Endodermal cell (in vitro differentiated cells): Measurements from ENCODE around the gene BSDC1. TPM values are rescaled to one million over a fixed set of nuclear protein-coding genes. Genes with fewer than 3 reads are reported as not detected.

Experiments
- DNase-seq: peaks from one replicate; pipeline ENCODE4 v3.0.0-alpha.2; 2017
- H3K27ac ChIP-seq: 2 replicates; pipeline ENCODE4 v1.5.1; 2013; ENCODE audit warnings: mild to moderate bottlenecking, low read depth, low read length, moderate library complexity
- H3K27me3 ChIP-seq: 2 replicates; pipeline ENCODE4 v1.6.1; 2013; ENCODE audit warnings: mild to moderate bottlenecking, low read length, moderate library complexity; ENCODE audit not compliant: insufficient read depth, control insufficient read depth, poor library complexity, severe bottlenecking
- H3K36me3 ChIP-seq: 2 replicates; pipeline ENCODE4 v1.7.0; 2013; ENCODE audit warnings: mild to moderate bottlenecking, low read length, moderate library complexity; ENCODE audit not compliant: control insufficient read depth, insufficient read depth
- H3K4me1 ChIP-seq: one replicate; pipeline ENCODE4 v1.7.0; 2013; ENCODE audit warnings: low read length; ENCODE audit not compliant: control insufficient read depth, insufficient read depth
- H3K4me3 ChIP-seq: 2 replicates; pipeline ENCODE4 v1.5.1; 2013; ENCODE audit warnings: mild to moderate bottlenecking, low read length, moderate library complexity
- H3K9ac ChIP-seq: 2 replicates; pipeline ENCODE4 v1.6.1; 2013; ENCODE audit warnings: mild to moderate bottlenecking, low read length, moderate library complexity; ENCODE audit not compliant: poor library complexity, severe bottlenecking; ENCODE audit errors: extremely low read depth
- H3K9me3 ChIP-seq: 2 replicates; pipeline ENCODE4 v1.6.1; 2013; ENCODE audit warnings: mild to moderate bottlenecking, low read length, moderate library complexity; ENCODE audit not compliant: control insufficient read depth
- H3K27ac Mint-ChIP-seq: 2 replicates; pipeline ENCODE4 v1.8.0; 2020; ENCODE audit warnings: mixed read lengths
- H3K27me3 Mint-ChIP-seq: 2 replicates; pipeline ENCODE4 v1.8.0; 2021; ENCODE audit warnings: mild to moderate bottlenecking, mixed read lengths; ENCODE audit not compliant: insufficient read depth
- H3K36me3 Mint-ChIP-seq: 2 replicates; pipeline ENCODE4 v1.8.0; 2020; ENCODE audit warnings: low read depth, mixed read lengths
- H3K4me1 Mint-ChIP-seq: 2 replicates; pipeline ENCODE4 v1.8.0; 2020; ENCODE audit warnings: mixed read lengths
- H3K4me3 Mint-ChIP-seq: 2 replicates; pipeline ENCODE4 v1.8.0; 2020; ENCODE audit warnings: mild to moderate bottlenecking, moderate library complexity, mixed read lengths
- H3K9me3 Mint-ChIP-seq: 2 replicates; pipeline ENCODE4 v1.8.0; 2020; ENCODE audit warnings: mild to moderate bottlenecking, mixed read lengths
- WGBS, 2 experiments: methylation state at CpG; one replicate each; pipeline versions ENCODE4 v1.1.5 to v1.1.7; 2013; ENCODE audit warnings: missing lambda C conversion rate in 2 of 2, mixed read lengths in 1 of 2; ENCODE audit not compliant: insufficient coverage in 1 of 2, insufficient read length in 1 of 2; 5-methylcytosine and 5-hydroxymethylcytosine counted together
- total RNA-seq, 2 donors: library from RNA; stranded (reverse); fragmentation: NEBNext Ultra II Directional in 1 of 2; extraction: Animal tissue kit (Norgen Biotek cat#: 25700) in 1 of 2; gene quantifications; 2 replicates in 1 of 2; 3 replicates in 1 of 2; pipeline ENCODE4 v1.2.1, GENCODE V29; 2021
- TF ChIP-seq, protein P1 (sequence below): fragments of 200-600 bp; sonication (generic); conservative IDR thresholded peaks from 2 replicates; pipeline ENCODE4 v1.5.0; 2021; ENCODE audit warnings: antibody characterized with exemption, mild to moderate bottlenecking

BSDC1 gene
- total RNA-seq, 2 donors from 2014 or later = 61.7 to 68.3 TPM

DNA sequence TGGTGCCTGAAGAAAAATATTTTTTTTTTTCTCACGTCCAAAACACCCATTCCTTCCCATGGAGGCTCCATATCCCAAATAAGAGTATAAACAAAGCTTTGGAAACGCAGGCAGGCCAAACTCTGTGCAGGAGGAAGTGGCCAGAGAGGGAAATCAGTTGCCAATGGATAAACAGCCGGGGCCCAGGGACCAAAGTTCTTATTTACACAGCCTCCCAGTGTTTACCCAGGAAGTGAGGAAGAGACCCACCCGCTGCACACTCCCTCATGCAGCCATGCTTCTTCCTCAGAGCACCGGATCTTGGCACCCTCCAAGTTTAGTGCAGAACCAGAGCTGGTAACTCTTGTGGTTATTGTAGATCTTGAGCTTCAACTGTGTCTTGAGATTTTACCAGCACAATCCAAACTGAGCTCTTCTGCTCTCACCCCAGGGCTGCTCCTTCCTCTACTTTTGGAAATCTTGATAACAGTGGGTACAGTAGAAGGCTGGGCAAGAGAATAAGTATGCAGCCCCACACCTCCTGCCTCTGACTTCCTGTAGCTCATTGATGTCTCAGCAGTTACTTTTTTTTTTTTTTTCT is 72.4 kb downstream of the BSDC1 start:
- TF ChIP-seq, protein P1, sequence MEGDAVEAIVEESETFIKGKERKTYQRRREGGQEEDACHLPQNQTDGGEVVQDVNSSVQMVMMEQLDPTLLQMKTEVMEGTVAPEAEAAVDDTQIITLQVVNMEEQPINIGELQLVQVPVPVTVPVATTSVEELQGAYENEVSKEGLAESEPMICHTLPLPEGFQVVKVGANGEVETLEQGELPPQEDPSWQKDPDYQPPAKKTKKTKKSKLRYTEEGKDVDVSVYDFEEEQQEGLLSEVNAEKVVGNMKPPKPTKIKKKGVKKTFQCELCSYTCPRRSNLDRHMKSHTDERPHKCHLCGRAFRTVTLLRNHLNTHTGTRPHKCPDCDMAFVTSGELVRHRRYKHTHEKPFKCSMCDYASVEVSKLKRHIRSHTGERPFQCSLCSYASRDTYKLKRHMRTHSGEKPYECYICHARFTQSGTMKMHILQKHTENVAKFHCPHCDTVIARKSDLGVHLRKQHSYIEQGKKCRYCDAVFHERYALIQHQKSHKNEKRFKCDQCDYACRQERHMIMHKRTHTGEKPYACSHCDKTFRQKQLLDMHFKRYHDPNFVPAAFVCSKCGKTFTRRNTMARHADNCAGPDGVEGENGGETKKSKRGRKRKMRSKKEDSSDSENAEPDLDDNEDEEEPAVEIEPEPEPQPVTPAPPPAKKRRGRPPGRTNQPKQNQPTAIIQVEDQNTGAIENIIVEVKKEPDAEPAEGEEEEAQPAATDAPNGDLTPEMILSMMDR = no peak
- Mint-ChIP-seq H3K4me3 (no peak overlapping the region), H3K27ac (peak overlapping the region; percentile 41), H3K27me3 (no peaks in the 10 kb centered on the region), H3K36me3 (peaks cover 52% of the 10 kb centered on the region), H3K9me3 (no peaks in the 10 kb centered on the region), H3K4me1 (peaks cover 8% of the 10 kb centered on the region)
- Histone ChIP-seq H3K36me3 (peaks cover 62% of the 10 kb centered on the region), H3K9ac (no peak overlapping the region), H3K27me3 (no peaks in the 10 kb centered on the region), H3K27ac (no peak overlapping the region), H3K4me1 (no peaks in the 10 kb centered on the region), H3K4me3 (no peak overlapping the region), H3K9me3 (no peaks in the 10 kb centered on the region)
- no peak for DNase-seq
- 79 to 80% methylated on average over 2 to 4 of the region's 5 CpGs for WGBS, 2 experiments

- H3K9me3 Mint-ChIP-seq = no peaks in the 10 kb centered on the region
- no peak for DNase-seq
- peaks cover 44% of the 10 kb centered on the region for H3K36me3 ChIP-seq
Observed at GRCh38 chr1:32318127-32318869, 75.9 kb downstream of the BSDC1 start.

DNA sequence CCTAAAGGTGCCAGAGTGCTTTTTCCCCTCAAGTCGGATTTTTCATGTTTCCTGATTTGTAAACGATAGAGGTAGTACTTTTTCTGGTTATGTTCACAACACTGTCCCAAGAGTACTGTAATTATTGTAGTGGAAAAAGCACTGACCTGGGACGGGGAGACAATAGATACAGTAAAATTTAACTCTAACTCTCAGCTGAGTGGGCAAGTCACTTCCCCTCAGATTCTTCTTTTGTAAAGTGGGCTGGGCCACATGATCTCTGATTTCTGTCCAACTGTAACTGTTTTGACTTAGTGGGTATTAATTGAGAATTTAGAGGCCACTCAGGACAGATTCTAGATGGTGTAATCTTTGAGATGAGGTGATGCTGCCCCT is 77.4 kb downstream of the BSDC1 start:
- TF ChIP-seq, protein P1 = no peak
- WGBS, 2 experiments = 83 to 100% methylated on average over 2 to 3 of the region's 3 CpGs
- H3K9me3 Mint-ChIP-seq = no peaks in the 10 kb centered on the region
- H3K4me3 Mint-ChIP-seq = no peak overlapping the region
- no peaks in the 10 kb centered on the region for H3K9me3 ChIP-seq
- H3K36me3 Mint-ChIP-seq = peaks cover 35% of the 10 kb centered on the region
- no peak for DNase-seq
- no peak overlapping the region for H3K27ac Mint-ChIP-seq
- no peak overlapping the region for H3K9ac ChIP-seq
- peaks cover 39% of the 10 kb centered on the region for H3K36me3 ChIP-seq
- H3K27me3 ChIP-seq = no peaks in the 10 kb centered on the region
- no peaks in the 10 kb centered on the region for H3K27me3 Mint-ChIP-seq
- no peaks in the 10 kb centered on the region for H3K4me1 ChIP-seq
- H3K27ac ChIP-seq = no peak overlapping the region
- H3K4me1 Mint-ChIP-seq = peaks cover 6% of the 10 kb centered on the region
- no peak overlapping the region for H3K4me3 ChIP-seq

More at GRCh38 chr1:32318127-32318869, 75.9 kb downstream of the BSDC1 start:
- H3K9me3 ChIP-seq = no peaks in the 10 kb centered on the region
- no peaks in the 10 kb centered on the region for H3K27me3 ChIP-seq
- H3K27ac ChIP-seq = no peak overlapping the region
- H3K4me3 ChIP-seq = no peak overlapping the region
- Mint-ChIP-seq H3K4me1 (peaks cover 8% of the 10 kb centered on the region), H3K27ac (no peak overlapping the region), H3K4me3 (no peak overlapping the region), H3K36me3 (peaks cover 44% of the 10 kb centered on the region), H3K27me3 (no peaks in the 10 kb centered on the region)
- H3K4me1 ChIP-seq = no peaks in the 10 kb centered on the region
- WGBS, 2 experiments = 96 to 97% methylated on average over 8 to 9 of the region's 10 CpGs
- no peak overlapping the region for H3K9ac ChIP-seq
- TF ChIP-seq, protein P1 = no peak

Other genes starting within 250 kb of the BSDC1 start
- gene TXLNA, start 214.8 kb downstream of the BSDC1 start, total RNA-seq = 10 to 100 TPM; 38.3 to 39.4 TPM
- gene CCDC28B, start 193.8 kb downstream of the BSDC1 start, total RNA-seq = 10 to 100 TPM in 1 of 2 donors, 1 to 10 TPM in 1; 9.2 to 11.1 TPM
- 1 to 10 TPM; 4.7 to 6.3 TPM for gene IQCC, start 188.8 kb downstream of the BSDC1 start, total RNA-seq
- gene DCDC2B, start 185.4 kb downstream of the BSDC1 start, total RNA-seq = not detected
- 10 to 100 TPM; 35.1 to 35.5 TPM for gene TMEM234, start 172.1 kb downstream of the BSDC1 start, total RNA-seq
- 100 to 1,000 TPM; 194 to 198 TPM for gene EIF3I, start 172.0 kb downstream of the BSDC1 start, total RNA-seq
- 1 to 10 TPM; 1.1 to 2.9 TPM for gene FAM167B, start 147.2 kb downstream of the BSDC1 start, total RNA-seq
- gene LCK, start 143.2 kb downstream of the BSDC1 start, total RNA-seq = 1 to 10 TPM; 1.8 to 4.4 TPM
- gene HDAC1, start 102.4 kb downstream of the BSDC1 start, total RNA-seq = 100 to 1,000 TPM; 150 to 160 TPM
- 100 to 1,000 TPM; 484 to 543 TPM for gene MARCKSL1, start 58.2 kb downstream of the BSDC1 start, total RNA-seq
- gene FAM229A, start 32.0 kb downstream of the BSDC1 start, total RNA-seq = 1 to 10 TPM; 6.8 to 8.4 TPM
- gene TSSK3, start 31.9 kb downstream of the BSDC1 start, total RNA-seq = 1 to 10 TPM; 3.4 to 6.4 TPM
- gene ZBTB8B, start 70.6 kb upstream of the BSDC1 start, total RNA-seq = 1 to 10 TPM; 2.7 to 5.0 TPM
- 10 to 100 TPM; 22.6 to 25.3 TPM for gene ZBTB8A, start 145.0 kb upstream of the BSDC1 start, total RNA-seq